Measurements from ENCODE around the gene SPEN. TPM values are rescaled to one million over a fixed set of nuclear protein-coding genes. Genes with fewer than 3 reads are reported as not detected.

The SPEN gene
- 34.9 to 48.0 TPM (median 44.8 TPM) in 5 replicates for total RNA-seq (2022; extraction: Qiagen RNA extraction; ENCODE audit: low read depth)

GRCh38 chr1:15847100-15847892 is at the start of gene SPEN:
TSS of gene SPEN (plus strand) at chr1:15847707. CDS start at chr1:15848068, 361 bp downstream.

GRCh38 chr1:15807549-15807948 is 40.0 kb upstream of the SPEN start, which contains the start of gene UQCRHL:
TSS of gene UQCRHL (minus strand) at chr1:15807649. CDS start at chr1:15807649, 0 bp downstream.

GRCh38 chr1:15975805-15976680 is 128.5 kb downstream of the SPEN start, which contains the start of gene ZBTB17:
TSS of gene ZBTB17 (minus strand) at chr1:15976101. CDS start at chr1:15948495, 27,606 bp downstream.

Other genes with a start within 250 kb of the SPEN start
- gene DDI2, start 230.2 kb upstream of the SPEN start, total RNA-seq (2022; extraction: Qiagen RNA extraction; ENCODE audit: low read depth) = 6.5 to 10.5 TPM (median 8.6 TPM) in 5 replicates
- 16.2 to 30.5 TPM (median 26.7 TPM) in 5 replicates for gene PLEKHM2, start 163.4 kb upstream of the SPEN start, total RNA-seq (2022; extraction: Qiagen RNA extraction; ENCODE audit: low read depth)
- gene SLC25A34, start 111.4 kb upstream of the SPEN start, total RNA-seq (2022; extraction: Qiagen RNA extraction; ENCODE audit: low read depth) = 0.12 to 0.48 TPM (median 0.28 TPM) in 5 replicates
- gene TMEM82, start 105.2 kb upstream of the SPEN start, total RNA-seq (2022; extraction: Qiagen RNA extraction; ENCODE audit: low read depth) = not detected in 5 replicates
- gene FBLIM1, start 88.9 kb upstream of the SPEN start, total RNA-seq (2022; extraction: Qiagen RNA extraction; ENCODE audit: low read depth) = 21.1 to 38.6 TPM (median 30.3 TPM) in 5 replicates
- gene UQCRHL, start 40.1 kb upstream of the SPEN start, total RNA-seq (2022; extraction: Qiagen RNA extraction; ENCODE audit: low read depth) = 6.1 to 15.5 TPM (median 7.8 TPM) in 5 replicates
- 7.7 to 17.9 TPM (median 14.7 TPM) in 5 replicates for gene ZBTB17, start 128.4 kb downstream of the SPEN start, total RNA-seq (2022; extraction: Qiagen RNA extraction; ENCODE audit: low read depth)
- 0.05 TPM in 1 of 5 replicates, not detected in the others for gene SRARP, start 156.5 kb downstream of the SPEN start, total RNA-seq (2022; extraction: Qiagen RNA extraction; ENCODE audit: low read depth)
- not detected in 5 replicates for gene HSPB7, start 170.3 kb downstream of the SPEN start, total RNA-seq (2022; extraction: Qiagen RNA extraction; ENCODE audit: low read depth)
- gene CLCNKA, start 174.3 kb downstream of the SPEN start, total RNA-seq (2022; extraction: Qiagen RNA extraction; ENCODE audit: low read depth) = 0.06 TPM in 1 of 5 replicates, not detected in the others
- 0.07 to 0.22 TPM (median 0.15 TPM) in 4 of 5 replicates, not detected in the other for gene CLCNKB, start 196.1 kb downstream of the SPEN start, total RNA-seq (2022; extraction: Qiagen RNA extraction; ENCODE audit: low read depth)
- gene FAM131C, start 225.9 kb downstream of the SPEN start, total RNA-seq (2022; extraction: Qiagen RNA extraction; ENCODE audit: low read depth) = 10.8 to 20.2 TPM (median 18.3 TPM) in 5 replicates

All from A549 treated with ZK216348 at 1 μM for 4 hours (cell line).